Panc1 (cell line): ENCODE data around the gene NLRP11. TPM values are rescaled to one million over a fixed set of nuclear protein-coding genes. Genes with fewer than 3 reads are reported as not detected.

Source experiments
- ATAC-seq: fragments of 200-7000 bp; cut with Tn5 transposase; 2 replicates; pipeline ENCODE4 v1.9.1; 2020; ENCODE audit warnings: mild to moderate bottlenecking, moderate library complexity
- BruUV-seq: library from RNA; stranded (reverse); fragments of 400-500 nt; replicated peaks from 2 replicates; lab custom pipeline; 2021; lab: Mats Ljungman, UMichigan
- CTCF ChIA-PET: fragments of 300-600 bp; sonication (Branson Sonifier 250); formaldehyde crosslinking; loops from one replicate; lab custom pipeline; 2022; ENCODE audit warnings: antibody characterized with exemption; lab: Charles Lee
- POLR2A ChIA-PET: fragments of 300-600 bp; sonication (Branson Sonifier 250); formaldehyde crosslinking; loops from one replicate; lab custom pipeline; 2022; ENCODE audit warnings: antibody characterized with exemption; lab: Charles Lee
- DNase-seq: peaks from one replicate; pipeline ENCODE4 v3.0.0-alpha.2; 2010; ENCODE audit warnings: low read depth, low spot score
- H3K27ac ChIP-seq: 2 replicates; pipeline ENCODE4 v1.5.1; 2011; ENCODE audit warnings: mild to moderate bottlenecking, low read length, inconsistent platforms
- H3K27me3 ChIP-seq: fragments of 200-500 bp; sonication (Bioruptor generic); 2 replicates; pipeline ENCODE4 v1.6.0; 2014; ENCODE audit warnings: low read length, inconsistent platforms; ENCODE audit not compliant: control insufficient read depth, insufficient read depth
- H3K36me3 ChIP-seq: fragments of 200-500 bp; sonication (Bioruptor generic); 2 replicates; pipeline ENCODE4 v1.5.1; 2014; ENCODE audit warnings: inconsistent platforms, mild to moderate bottlenecking, low read length, moderate library complexity; ENCODE audit not compliant: control insufficient read depth, insufficient read depth
- H3K4me1 ChIP-seq: 2 replicates; pipeline ENCODE4 v1.5.1; 2011; ENCODE audit warnings: inconsistent platforms, mild to moderate bottlenecking, low read length, moderate library complexity; ENCODE audit not compliant: control insufficient read depth, insufficient read depth
- H3K4me3 ChIP-seq, 2 experiments: 2 replicates each; pipeline ENCODE4 v1.5.1; 2011 to 2012; ENCODE audit warnings: low read depth in 2 of 2, low read length in 2 of 2, mild to moderate bottlenecking in 2 of 2, inconsistent platforms in 1 of 2, moderate library complexity in 1 of 2
- H3K9me3 ChIP-seq: fragments of 200-500 bp; sonication (Bioruptor generic); 2 replicates; pipeline ENCODE4 v1.5.1; 2014; ENCODE audit warnings: low read depth, mild to moderate bottlenecking, inconsistent platforms, low read length, moderate library complexity; ENCODE audit not compliant: control insufficient read depth, insufficient read depth
- CTCF ChIP-seq: fragments of 450-650 bp; IDR thresholded peaks from 2 replicates; pipeline ENCODE4 v1.5.1; 2017; ENCODE audit warnings: mild to moderate bottlenecking
- POLR2AphosphoS5 ChIP-seq: IDR thresholded peaks from 2 replicates; pipeline ENCODE4 v1.6.1; 2012; ENCODE audit warnings: mild to moderate bottlenecking, low read depth, low read length, moderate library complexity
- REST ChIP-seq, 2 experiments: IDR thresholded peaks; 2 replicates each; pipeline ENCODE4 v1.6.1; 2011 to 2012; ENCODE audit warnings: low read depth in 2 of 2, control low read depth in 1 of 2, low read length in 1 of 2, mild to moderate bottlenecking in 1 of 2, moderate library complexity in 1 of 2; ENCODE audit not compliant: insufficient read depth in 1 of 2
- SIN3A ChIP-seq: IDR thresholded peaks from 2 replicates; pipeline ENCODE4 v1.6.1; 2012; ENCODE audit warnings: low read depth, mild to moderate bottlenecking, low read length, moderate library complexity, borderline replicate concordance; ENCODE audit not compliant: insufficient read depth
- TCF7L2 ChIP-seq: IDR thresholded peaks from 2 replicates; pipeline ENCODE4 v1.6.1; 2011; ENCODE audit warnings: mild to moderate bottlenecking, low read depth, low read length, inconsistent platforms
- in situ Hi-C: cut with HindIII; loops from 2 replicates; pipeline ENCODE4 v1.10.0; 2016; ENCODE audit warnings: low sequenced_read_pairs, low pct_unique_long_range_greater_than_20kb
- intact Hi-C: fragments of 100-400 bp; cut with micrococcal nuclease; formaldehyde crosslinking; loops from one replicate; pipeline ENCODE4 v1.10.0; 2022; ENCODE audit not compliant: unreplicated experiment
- total RNA-seq: library from RNA; stranded (reverse); gene quantifications from one replicate; pipeline ENCODE4 v1.2.1, GENCODE V29; 2021; ENCODE audit not compliant: unreplicated experiment

Gene NLRP11
- total RNA-seq, 1 experiment from 2014 or later: 0.18 TPM

GRCh38 chr19:55813906-55814305 is 17.9 kb downstream of the NLRP11 start:
- no peaks in the 10 kb centered on the region for H3K4me1 ChIP-seq
- ATAC-seq (no peak), DNase-seq (no peak)
- H3K9me3 ChIP-seq: no peaks in the 10 kb centered on the region
- H3K36me3 ChIP-seq: no peaks in the 10 kb centered on the region
- in situ Hi-C loops: no loop called here
- H3K4me3 ChIP-seq: no peak overlapping the region
- no TSS peak for BruUV-seq
- no peak overlapping the region for H3K27ac ChIP-seq
- H3K27me3 ChIP-seq: peaks cover 19% of the 10 kb centered on the region
- CTCF ChIA-PET: no interaction called here
- intact Hi-C loops: loop anchor here (2.0 kb wide), 1 partner anchor 63 kb away; no protein-coding TSS in a partner anchor
- TF ChIP-seq SIN3A: no peak
- TF ChIP-seq REST (IDR thresholded peaks at IDR 0.05; ENCODE audit: insufficient read depth in 1 of 2, low read depth in 2 of 2, low read length in 1 of 2): no peak
- TF ChIP-seq POLR2AphosphoS5: no peak
- no peak for TF ChIP-seq TCF7L2
- no peak for TF ChIP-seq CTCF
- POLR2A ChIA-PET: interaction anchor here (0.6 kb wide), 1 partner anchor 189 kb away, joined by 3 read pairs; the partner anchor contains the start of gene ZNF784

- ATAC-seq (no peak), DNase-seq (no peak)
- Histone ChIP-seq H3K9me3 (no peaks in the 10 kb centered on the region), H3K4me3 (no peak overlapping the region), H3K27ac (no peak overlapping the region), H3K36me3 (no peaks in the 10 kb centered on the region), H3K4me1 (no peaks in the 10 kb centered on the region), H3K27me3 (peaks cover 14% of the 10 kb centered on the region)
- ChIA-PET POLR2A (no interaction called here), CTCF (no interaction called here)
- in situ Hi-C loops: no loop called here
- TF ChIP-seq CTCF (no peak), REST (IDR thresholded peaks at IDR 0.05; ENCODE audit: insufficient read depth in 1 of 2, low read depth in 2 of 2, low read length in 1 of 2) (no peak), POLR2AphosphoS5 (no peak), TCF7L2 (no peak), SIN3A (no peak)
- intact Hi-C loops: loop anchor here (2.0 kb wide), 1 partner anchor 64 kb away; no protein-coding TSS in a partner anchor
- no TSS peak for BruUV-seq
These were observed 19.4 kb downstream of the NLRP11 start for GRCh38 chr19:55812449-55812848.
